HG03432 (cell line): Measurements from ENCODE around the gene FRMD4B.

Experiments
- ATAC-seq: cut with Tn5 transposase; IDR thresholded peaks from one replicate; pipeline ENCODE4 v1.9.1; 2021; ENCODE audit warnings: mild to moderate bottlenecking, moderate library complexity; ENCODE audit not compliant: unreplicated experiment

Gene FRMD4B

GRCh38 chr3:69210068-69210730, 175.7 kb downstream of the FRMD4B start:
- ATAC-seq = no peak

- no peak for ATAC-seq
Observed at GRCh38 chr3:69209413-69209812, 176.5 kb downstream of the FRMD4B start.

GRCh38 chr3:69207031-69207430, 178.9 kb downstream of the FRMD4B start:
- no peak for ATAC-seq

GRCh38 chr3:69205385-69205784, 180.5 kb downstream of the FRMD4B start:
- ATAC-seq = no peak

GRCh38 chr3:69204315-69204957, 181.5 kb downstream of the FRMD4B start:
- peak; percentile 90 for ATAC-seq

GRCh38 chr3:69203631-69204314, 182.1 kb downstream of the FRMD4B start:
- peak; percentile 23 for ATAC-seq

- no peak for ATAC-seq
Observed at GRCh38 chr3:69201658-69202057, 184.2 kb downstream of the FRMD4B start.

- no peak for ATAC-seq
Observed at GRCh38 chr3:69200384-69201068, 185.4 kb downstream of the FRMD4B start.

GRCh38 chr3:69199942-69200341, 185.9 kb downstream of the FRMD4B start:
- ATAC-seq = no peak

- ATAC-seq = no peak
Observed at GRCh38 chr3:69197922-69198530, 187.9 kb downstream of the FRMD4B start.

- no peak for ATAC-seq
Observed at GRCh38 chr3:69197455-69197854, 188.4 kb downstream of the FRMD4B start.

GRCh38 chr3:69196876-69197275, 189.0 kb downstream of the FRMD4B start:
- ATAC-seq = no peak

GRCh38 chr3:69194431-69195165, 191.3 kb downstream of the FRMD4B start:
- no peak for ATAC-seq

GRCh38 chr3:69193749-69194148, 192.1 kb downstream of the FRMD4B start:
- ATAC-seq = no peak

GRCh38 chr3:69191516-69191915, 194.4 kb downstream of the FRMD4B start:
- ATAC-seq = no peak

GRCh38 chr3:69189487-69189886, 196.4 kb downstream of the FRMD4B start:
- no peak for ATAC-seq

GRCh38 chr3:69186575-69187093, 199.3 kb downstream of the FRMD4B start:
- no peak for ATAC-seq

- no peak for ATAC-seq
Observed at GRCh38 chr3:69182588-69183316, 203.1 kb downstream of the FRMD4B start.

GRCh38 chr3:69181592-69182211, 204.2 kb downstream of the FRMD4B start:
- no peak for ATAC-seq
